Activated T-cell treated with anti-CD3 and anti-CD28 coated beads, Interleukin-2, amount 50 U/mL, for 24 hours (primary cell): ENCODE measurements around the gene ZNF816.
"Not testable (repeated sequence)": the region's sequence is repeated elsewhere in the genome, so short reads cannot be mapped to it uniquely, and the experiment has no call there.

ENCODE experiments used
- DNase-seq: peaks from one replicate; pipeline ENCODE4 v3.0.0-alpha.2; 2020
- H3K27ac Mint-ChIP-seq: 2 replicates; pipeline ENCODE4 v1.8.0; 2020; ENCODE audit warnings: mild to moderate bottlenecking, mixed read lengths
- H3K27me3 Mint-ChIP-seq: 2 replicates; pipeline ENCODE4 v1.8.0; 2020; ENCODE audit warnings: mixed read lengths
- H3K36me3 Mint-ChIP-seq: 2 replicates; pipeline ENCODE4 v1.8.0; 2020; ENCODE audit warnings: low read depth, mixed read lengths
- H3K4me1 Mint-ChIP-seq: 2 replicates; pipeline ENCODE4 v1.8.0; 2020; ENCODE audit warnings: low read depth, mixed read lengths
- H3K4me3 Mint-ChIP-seq: 2 replicates; pipeline ENCODE4 v1.8.0; 2020; ENCODE audit warnings: mild to moderate bottlenecking, moderate library complexity, mixed read lengths
- H3K9me3 Mint-ChIP-seq: 2 replicates; pipeline ENCODE4 v1.8.0; 2020; ENCODE audit warnings: mixed read lengths

The ZNF816 gene

GRCh38 chr19:52990759-52991418, 28.2 kb upstream of the ZNF816 start:
- Mint-ChIP-seq H3K9me3 (peaks cover 37% of the 10 kb centered on the region), H3K4me1 (peaks cover 16% of the 10 kb centered on the region), H3K36me3 (peaks cover 52% of the 10 kb centered on the region), H3K27me3 (peaks cover 27% of the 10 kb centered on the region), H3K27ac (no peak overlapping the region), H3K4me3 (no peak overlapping the region)
- no peak for DNase-seq

- H3K4me1 Mint-ChIP-seq = peaks cover 10% of the 10 kb centered on the region
- peaks cover 18% of the 10 kb centered on the region for H3K27me3 Mint-ChIP-seq
- H3K4me3 Mint-ChIP-seq = no peak overlapping the region
- DNase-seq = no peak
- no peak overlapping the region for H3K27ac Mint-ChIP-seq
- H3K36me3 Mint-ChIP-seq = peaks cover 63% of the 10 kb centered on the region
- peaks cover 44% of the 10 kb centered on the region for H3K9me3 Mint-ChIP-seq
Measured at GRCh38 chr19:52988506-52988905, 25.8 kb upstream of the ZNF816 start.

- Mint-ChIP-seq H3K4me3 (no peak overlapping the region), H3K9me3 (peaks cover 40% of the 10 kb centered on the region), H3K4me1 (no peaks in the 10 kb centered on the region), H3K36me3 (peaks cover 66% of the 10 kb centered on the region), H3K27ac (no peak overlapping the region), H3K27me3 (peaks cover 8% of the 10 kb centered on the region)
- no peak for DNase-seq
Measured at GRCh38 chr19:52987221-52987620, 24.5 kb upstream of the ZNF816 start.

- not testable (repeated sequence) for H3K4me3 Mint-ChIP-seq
- Mint-ChIP-seq H3K36me3 (peaks cover 51% of the 10 kb centered on the region), H3K9me3 (peaks cover 30% of the 10 kb centered on the region)
Measured at GRCh38 chr19:52983167-52983566, 20.5 kb upstream of the ZNF816 start.

GRCh38 chr19:52981329-52981728, 18.6 kb upstream of the ZNF816 start:
- Mint-ChIP-seq H3K27ac (no peak overlapping the region), H3K4me1 (no peaks in the 10 kb centered on the region), H3K36me3 (peaks cover 33% of the 10 kb centered on the region), H3K27me3 (no peaks in the 10 kb centered on the region), H3K4me3 (no peak overlapping the region), H3K9me3 (peaks cover 20% of the 10 kb centered on the region)
- no peak for DNase-seq

More at GRCh38 chr19:52983167-52983566, 20.5 kb upstream of the ZNF816 start:
- not testable (repeated sequence) for H3K27ac Mint-ChIP-seq, DNase-seq, H3K27me3 Mint-ChIP-seq, H3K4me1 Mint-ChIP-seq

- H3K4me3 Mint-ChIP-seq = no peak overlapping the region
- H3K36me3 Mint-ChIP-seq = peaks cover 61% of the 10 kb centered on the region
- no peaks in the 10 kb centered on the region for H3K27me3 Mint-ChIP-seq
- peaks cover 12% of the 10 kb centered on the region for H3K4me1 Mint-ChIP-seq
- DNase-seq = no peak
- H3K9me3 Mint-ChIP-seq = peaks cover 51% of the 10 kb centered on the region
- H3K27ac Mint-ChIP-seq = no peak overlapping the region
Measured at GRCh38 chr19:52967772-52968171, 5.1 kb upstream of the ZNF816 start.

GRCh38 chr19:52963247-52963618, 552 bp upstream of the ZNF816 start:
- Mint-ChIP-seq H3K36me3 (peaks cover 72% of the 10 kb centered on the region), H3K27me3 (no peaks in the 10 kb centered on the region), H3K9me3 (peaks cover 59% of the 10 kb centered on the region), H3K4me1 (peaks cover 29% of the 10 kb centered on the region), H3K4me3 (peak overlapping the region; percentile 94), H3K27ac (peak overlapping the region; percentile 88)
- no peak for DNase-seq

- no peak for DNase-seq
- peak overlapping the region; percentile 94 for H3K4me3 Mint-ChIP-seq
- no peaks in the 10 kb centered on the region for H3K27me3 Mint-ChIP-seq
- H3K27ac Mint-ChIP-seq = peak overlapping the region; percentile 88
- peaks cover 73% of the 10 kb centered on the region for H3K36me3 Mint-ChIP-seq
- peaks cover 61% of the 10 kb centered on the region for H3K9me3 Mint-ChIP-seq
- H3K4me1 Mint-ChIP-seq = peaks cover 29% of the 10 kb centered on the region
Measured at GRCh38 chr19:52961981-52962380, 700 bp downstream of the ZNF816 start.

GRCh38 chr19:52959613-52960295, 2.9 kb downstream of the ZNF816 start:
- no peak for DNase-seq
- Mint-ChIP-seq H3K27me3 (no peaks in the 10 kb centered on the region), H3K36me3 (peaks cover 91% of the 10 kb centered on the region), H3K9me3 (peaks cover 70% of the 10 kb centered on the region), H3K4me3 (no peak overlapping the region), H3K4me1 (peaks cover 29% of the 10 kb centered on the region), H3K27ac (no peak overlapping the region)

- H3K36me3 Mint-ChIP-seq = peaks cover 96% of the 10 kb centered on the region
- no peak for DNase-seq
- H3K27me3 Mint-ChIP-seq = no peaks in the 10 kb centered on the region
- no peak overlapping the region for H3K27ac Mint-ChIP-seq
- H3K9me3 Mint-ChIP-seq = peaks cover 73% of the 10 kb centered on the region
- H3K4me3 Mint-ChIP-seq = no peak overlapping the region
- H3K4me1 Mint-ChIP-seq = peaks cover 17% of the 10 kb centered on the region
Measured at GRCh38 chr19:52957591-52957990, 5.1 kb downstream of the ZNF816 start.

GRCh38 chr19:52956917-52957316, 5.8 kb downstream of the ZNF816 start:
- Mint-ChIP-seq H3K36me3 (peaks cover 96% of the 10 kb centered on the region), H3K4me1 (peaks cover 14% of the 10 kb centered on the region), H3K27ac (no peak overlapping the region), H3K4me3 (no peak overlapping the region), H3K9me3 (peaks cover 77% of the 10 kb centered on the region), H3K27me3 (no peaks in the 10 kb centered on the region)
- no peak for DNase-seq

GRCh38 chr19:52949422-52949821, 13.3 kb downstream of the ZNF816 start:
- Mint-ChIP-seq H3K36me3 (peaks cover 70% of the 10 kb centered on the region), H3K27me3 (no peaks in the 10 kb centered on the region), H3K4me3 (no peak overlapping the region)

GRCh38 chr19:52948025-52948770, 14.5 kb downstream of the ZNF816 start:
- Mint-ChIP-seq H3K4me1 (no peaks in the 10 kb centered on the region), H3K9me3 (peaks cover 52% of the 10 kb centered on the region), H3K36me3 (peaks cover 61% of the 10 kb centered on the region), H3K27me3 (no peaks in the 10 kb centered on the region), H3K27ac (no peak overlapping the region), H3K4me3 (no peak overlapping the region)
- DNase-seq = no peak

More at GRCh38 chr19:52949422-52949821, 13.3 kb downstream of the ZNF816 start:
- H3K27ac Mint-ChIP-seq = no peak overlapping the region
- no peaks in the 10 kb centered on the region for H3K4me1 Mint-ChIP-seq
- DNase-seq = no peak
- peaks cover 53% of the 10 kb centered on the region for H3K9me3 Mint-ChIP-seq

- peaks cover 10% of the 10 kb centered on the region for H3K4me1 Mint-ChIP-seq
- H3K9me3 Mint-ChIP-seq = peaks cover 44% of the 10 kb centered on the region
- H3K27ac Mint-ChIP-seq = no peak overlapping the region
- H3K36me3 Mint-ChIP-seq = peaks cover 57% of the 10 kb centered on the region
- no peak overlapping the region for H3K4me3 Mint-ChIP-seq
- DNase-seq = no peak
- H3K27me3 Mint-ChIP-seq = no peaks in the 10 kb centered on the region
Measured at GRCh38 chr19:52946322-52947310, 16.1 kb downstream of the ZNF816 start.
